Suprapubic skin (tissue), 4 donors: ENCODE data around the gene FUT1. TPM values are rescaled to one million over a fixed set of nuclear protein-coding genes. Genes with fewer than 3 reads are reported as not detected.
"Not testable (repeated sequence)": the region's sequence is repeated elsewhere in the genome, so short reads cannot be mapped to it uniquely, and the experiment has no call there.

Experiments
- DNase-seq, 2 donors: peaks; one replicate each; pipeline ENCODE4 v3.0.0-alpha.2; 2019; ENCODE audit warnings: low spot score in 2 of 2
- H3K27ac ChIP-seq: fragments of 200-600 bp; sonication (generic); one replicate; pipeline ENCODE4 v1.5.1; 2019
- H3K27me3 ChIP-seq: fragments of 200-600 bp; sonication (generic); one replicate; pipeline ENCODE4 v1.5.1; 2019
- H3K36me3 ChIP-seq: fragments of 200-600 bp; sonication (generic); one replicate; pipeline ENCODE4 v1.5.1; 2019
- H3K4me1 ChIP-seq: fragments of 200-600 bp; sonication (generic); one replicate; pipeline ENCODE4 v1.5.1; 2019
- H3K4me3 ChIP-seq: fragments of 200-600 bp; sonication (generic); one replicate; pipeline ENCODE4 v1.5.1; 2019; ENCODE audit warnings: mild to moderate bottlenecking
- H3K9me3 ChIP-seq: fragments of 200-600 bp; sonication (generic); one replicate; pipeline ENCODE4 v1.5.1; 2019
- CTCF ChIP-seq, 2 donors: fragments of 200-600 bp in 1 of 2; fragments of 450-650 bp in 1 of 2; sonication (generic) in 1 of 2; IDR thresholded peaks; one replicate each; pipeline ENCODE4 v1.5.1; 2016 to 2019; ENCODE audit warnings: antibody characterized with exemption in 2 of 2, mild to moderate bottlenecking in 1 of 2, moderate library complexity in 1 of 2
- EP300 ChIP-seq: sonication (generic); formaldehyde crosslinking; IDR thresholded peaks from one replicate; pipeline ENCODE4 v1.6.1; 2017; ENCODE audit warnings: antibody characterized with exemption
- POLR2A ChIP-seq, 2 donors: fragments of 450-650 bp; IDR thresholded peaks; one replicate each; pipeline ENCODE4 v1.6.1; 2017; ENCODE audit warnings: antibody characterized with exemption in 2 of 2, mild to moderate bottlenecking in 2 of 2, moderate library complexity in 2 of 2
- POLR2AphosphoS5 ChIP-seq, 3 donors: sonication (generic); formaldehyde crosslinking; IDR thresholded peaks; one replicate each; pipeline ENCODE4 v1.6.1; 2017; ENCODE audit warnings: antibody characterized with exemption in 3 of 3
- WGBS: methylation state at CpG from one replicate; pipeline ENCODE4 v1.1.5; 2018; 5-methylcytosine and 5-hydroxymethylcytosine counted together
- total RNA-seq, 4 donors: library from RNA; depleted of rRNA; stranded (reverse); fragments of >200 nt; gene quantifications; one replicate each; pipeline ENCODE4 v1.1.0, GENCODE V29; 2016

The FUT1 gene
- total RNA-seq, 4 donors from 2014 or later, result 1.2 to 3.9 (median 2.6) TPM

GRCh38 chr19:48722196-48722708, 30.2 kb downstream of the FUT1 start:
- H3K9me3 ChIP-seq, result no peaks in the 10 kb centered on the region
- no peak for TF ChIP-seq CTCF (IDR thresholded peaks at IDR 0.05)
- no peak for TF ChIP-seq POLR2AphosphoS5 (IDR thresholded peaks at IDR 0.05)
- no peaks in the 10 kb centered on the region for H3K36me3 ChIP-seq
- peaks cover 26% of the 10 kb centered on the region for H3K4me1 ChIP-seq
- no peak overlapping the region for H3K27ac ChIP-seq
- WGBS, result 83% methylated on average over 11 of the region's 11 CpGs
- no peak overlapping the region for H3K4me3 ChIP-seq
- no peak for DNase-seq
- H3K27me3 ChIP-seq, result no peaks in the 10 kb centered on the region

DNA sequence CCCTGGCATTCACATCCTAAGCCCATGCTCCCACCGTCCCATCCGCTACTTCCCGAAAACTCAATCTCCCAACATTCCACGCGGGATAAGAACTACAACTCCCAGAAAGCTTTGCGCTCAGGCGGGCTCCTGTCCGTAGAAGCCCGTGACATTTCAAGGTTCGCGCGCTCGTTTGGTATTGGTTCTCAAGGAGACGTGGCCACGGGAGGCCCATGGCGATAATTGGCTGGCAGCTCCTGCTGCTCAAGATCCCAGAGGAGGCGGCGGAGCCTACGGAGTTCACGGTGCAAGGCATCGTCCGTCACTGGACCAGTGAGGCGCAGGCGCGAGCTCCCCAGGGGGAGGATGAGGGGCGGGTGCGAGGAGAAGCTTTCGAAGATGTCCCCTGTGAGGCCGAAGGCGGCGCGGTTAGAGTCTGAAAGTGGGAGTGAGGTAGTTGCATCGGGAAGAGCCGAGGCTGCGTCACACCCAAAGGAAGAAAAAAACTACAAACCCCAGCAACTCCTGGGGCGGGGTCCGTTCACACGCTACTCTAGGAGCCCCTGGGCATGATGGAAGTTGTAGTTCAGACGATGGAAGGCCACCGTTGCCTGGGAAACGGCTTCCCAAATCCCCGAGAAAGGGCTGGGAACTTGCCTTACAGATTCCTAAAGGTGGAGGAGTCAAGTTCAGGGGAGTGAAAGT, 31.7 kb downstream of the FUT1 start:
- peak; percentile 99 to 100 for DNase-seq
- no peak for TF ChIP-seq POLR2A (IDR thresholded peaks at IDR 0.05)
- TF ChIP-seq CTCF (IDR thresholded peaks at IDR 0.05), result no peak
- TF ChIP-seq EP300, result no peak
- peak in 2 of 3 donors; percentile 40 to 77 for TF ChIP-seq POLR2AphosphoS5 (IDR thresholded peaks at IDR 0.05)
- 7% methylated on average over 41 of the region's 42 CpGs for WGBS
- Histone ChIP-seq H3K36me3 (no peaks in the 10 kb centered on the region), H3K4me3 (peak overlapping the region; percentile 52), H3K4me1 (peaks cover 40% of the 10 kb centered on the region), H3K27ac (peak overlapping the region; percentile 56), H3K9me3 (no peaks in the 10 kb centered on the region), H3K27me3 (no peaks in the 10 kb centered on the region)

DNA sequence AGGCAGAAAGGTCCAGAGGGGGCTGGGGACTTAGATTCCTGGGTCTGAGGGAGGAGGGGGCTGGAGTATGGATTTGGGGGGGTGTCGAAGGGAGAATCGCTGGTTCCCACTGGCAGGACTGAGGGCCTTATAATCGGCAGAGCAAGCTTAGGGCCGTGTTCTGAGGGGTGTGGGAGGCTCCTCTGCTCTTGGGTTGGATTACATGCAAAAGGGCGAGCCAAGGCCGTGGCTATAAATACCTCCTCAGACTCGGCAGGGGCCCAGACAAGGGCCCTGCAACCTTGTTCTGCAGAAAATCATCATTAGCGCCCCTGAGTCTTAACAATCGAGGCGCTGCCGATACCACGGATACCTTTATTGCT, 32.2 kb downstream of the FUT1 start:
- 26% methylated on average over 12 of the region's 12 CpGs for whole genome bisulfite sequencing
- Histone ChIP-seq H3K9me3 (no peaks in the 10 kb centered on the region), H3K27ac (peak overlapping the region; percentile 56), H3K4me3 (peak overlapping the region; percentile 52), H3K4me1 (peaks cover 43% of the 10 kb centered on the region), H3K27me3 (no peaks in the 10 kb centered on the region), H3K36me3 (no peaks in the 10 kb centered on the region)
- no peak for DNase-seq
- TF ChIP-seq POLR2AphosphoS5 (IDR thresholded peaks at IDR 0.05) (no peak), EP300 (no peak), CTCF (IDR thresholded peaks at IDR 0.05) (no peak), POLR2A (IDR thresholded peaks at IDR 0.05) (no peak)

- no peaks in the 10 kb centered on the region for H3K9me3 ChIP-seq
- H3K27ac ChIP-seq, result peak within 1 kb of the TSS; percentile 56
- H3K27me3 ChIP-seq, result no peaks in the 10 kb centered on the region
- peak within 1 kb of the TSS; percentile 52 for H3K4me3 ChIP-seq
- H3K36me3 ChIP-seq, result no peaks in the 10 kb centered on the region
- TF ChIP-seq POLR2A (IDR thresholded peaks at IDR 0.05) (no peak), CTCF (IDR thresholded peaks at IDR 0.05) (no peak), POLR2AphosphoS5 (IDR thresholded peaks at IDR 0.05) (no peak), EP300 (no peak)
- H3K4me1 ChIP-seq, result peaks cover 43% of the 10 kb centered on the region
- 80% methylated on average over 14 of the region's 33 CpGs for WGBS
- peak in 1 of 2 donors; percentile 75 for DNase-seq
Observed at GRCh38 chr19:48719263-48720171, 32.9 kb downstream of the FUT1 start, which contains the start of gene MAMSTR. TSS of gene MAMSTR (minus strand) at chr19:48719725. CDS start at chr19:48719031, 694 bp downstream.

DNA sequence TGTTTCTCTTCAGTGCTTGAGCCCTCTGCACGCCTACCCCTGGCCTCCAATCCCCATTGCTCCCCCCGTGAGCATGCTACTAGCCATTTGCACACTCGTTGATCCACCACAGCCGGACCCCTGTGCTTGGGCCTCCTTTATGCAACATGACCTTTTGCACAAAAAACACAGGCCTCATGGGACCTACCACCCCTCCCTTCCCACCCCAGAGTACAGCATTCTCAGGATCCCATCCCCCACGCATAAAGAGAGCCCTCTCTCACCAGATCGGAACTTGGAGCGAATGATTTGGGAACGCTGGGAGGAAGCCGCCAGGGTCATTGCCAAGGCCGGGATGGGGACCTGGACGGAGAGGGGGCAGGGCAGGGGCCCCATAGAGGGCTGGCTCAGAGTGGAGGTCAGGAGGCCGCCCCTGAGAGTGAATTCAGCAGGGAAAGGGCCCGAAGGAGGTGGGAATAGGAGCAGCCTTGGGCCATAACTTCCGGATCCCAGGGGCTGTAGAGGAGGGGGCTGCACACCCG, 33.7 kb downstream of the FUT1 start:
- no peaks in the 10 kb centered on the region for H3K9me3 ChIP-seq
- TF ChIP-seq EP300, result no peak
- no peak for TF ChIP-seq POLR2AphosphoS5 (IDR thresholded peaks at IDR 0.05)
- no peak for TF ChIP-seq CTCF (IDR thresholded peaks at IDR 0.05)
- no peak for TF ChIP-seq POLR2A (IDR thresholded peaks at IDR 0.05)
- peaks cover 44% of the 10 kb centered on the region for H3K4me1 ChIP-seq
- no peak overlapping the region for H3K27ac ChIP-seq
- H3K27me3 ChIP-seq, result no peaks in the 10 kb centered on the region
- WGBS, result 69% methylated on average over 15 of the region's 15 CpGs
- DNase-seq, result no peak
- H3K36me3 ChIP-seq, result no peaks in the 10 kb centered on the region
- no peak overlapping the region for H3K4me3 ChIP-seq

GRCh38 chr19:48718106-48718505, 34.3 kb downstream of the FUT1 start:
- H3K36me3 ChIP-seq, H3K9me3 ChIP-seq, H3K27ac ChIP-seq, H3K4me3 ChIP-seq, H3K27me3 ChIP-seq, DNase-seq: not testable (repeated sequence)
- H3K4me1 ChIP-seq, result peaks cover 51% of the 10 kb centered on the region
- WGBS, result 93% methylated on average over 13 of the region's 13 CpGs
